KG1 (cell line): ENCODE results near the gene CDH3.

Experiments used
- DNase-seq: peaks from one replicate; lab custom pipeline; 2025; lab: John Stamatoyannopoulos, UW

CDH3 gene

GRCh38 chr16:68644715-68645493 is at the start of gene CDH3:
CDH3 (plus strand) TSS chr16:68645310; CDS start chr16:68645380, 70 bp downstream.
- DNase-seq: no peak

GRCh38 chr16:68596266-68596665 is 48.8 kb upstream of the CDH3 start:
- no peak for DNase-seq

DNA sequence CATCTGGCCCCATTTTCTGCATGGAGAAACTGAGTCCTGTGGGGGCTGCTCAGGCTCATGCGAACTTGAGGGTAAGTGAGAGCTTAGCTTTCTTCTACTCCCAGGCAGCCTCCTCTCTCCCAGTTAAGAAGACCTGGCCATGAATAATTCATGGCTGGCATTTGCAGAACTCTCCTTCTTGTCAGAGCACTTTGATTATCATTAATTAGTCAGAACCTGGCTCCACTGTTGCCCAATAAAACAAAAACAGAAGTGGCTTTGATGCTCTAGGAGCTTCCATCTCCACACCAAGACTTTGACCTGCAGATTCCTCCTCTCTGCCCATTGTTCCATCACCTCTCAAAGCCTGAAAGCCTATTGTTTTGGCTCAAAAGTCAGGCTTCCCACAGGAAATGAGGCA is 45.5 kb upstream of the CDH3 start:
- DNase-seq: no peak

DNA sequence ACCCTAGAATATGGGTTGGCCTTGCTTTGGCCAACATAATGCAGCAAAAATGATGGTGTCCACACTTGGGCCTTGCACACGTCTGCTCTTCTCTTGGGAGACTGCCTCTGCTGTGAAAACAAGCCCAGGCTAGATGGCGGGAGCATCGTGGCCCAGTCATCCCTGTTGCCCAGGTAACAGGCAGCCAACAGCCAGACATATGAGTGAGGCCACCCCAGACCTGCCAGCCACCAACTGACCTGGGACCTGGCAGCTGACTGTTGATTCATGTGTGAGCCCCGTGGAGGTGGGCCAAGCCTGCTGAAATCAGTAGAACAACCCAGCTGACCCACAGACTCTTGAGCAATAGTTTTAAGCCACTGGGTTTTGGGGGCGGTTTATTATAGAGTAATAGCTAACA is 39.4 kb upstream of the CDH3 start:
- DNase-seq: no peak

- no peak for DNase-seq
These were observed 37.7 kb upstream of the CDH3 start for GRCh38 chr16:68607443-68607842.

DNA sequence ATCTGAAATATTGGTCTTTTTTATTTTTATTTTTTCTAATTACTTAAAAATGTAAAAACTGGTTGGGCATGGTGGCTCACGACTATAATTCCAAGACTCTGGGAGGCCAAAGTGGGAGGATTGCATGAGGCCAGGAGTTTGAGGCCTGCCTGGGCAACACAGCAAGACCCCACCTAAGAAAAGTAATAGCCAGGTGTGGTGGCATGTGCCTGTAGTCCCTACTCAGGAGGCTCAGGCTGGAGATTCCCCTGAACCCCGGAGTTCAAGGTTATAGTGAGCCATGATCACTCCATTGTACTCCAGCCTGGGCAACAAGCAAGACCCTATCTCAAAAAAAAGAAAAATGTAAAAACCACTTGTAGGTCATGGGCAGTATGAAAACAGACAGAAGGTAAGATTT is 36.8 kb upstream of the CDH3 start:
- no peak for DNase-seq

DNA sequence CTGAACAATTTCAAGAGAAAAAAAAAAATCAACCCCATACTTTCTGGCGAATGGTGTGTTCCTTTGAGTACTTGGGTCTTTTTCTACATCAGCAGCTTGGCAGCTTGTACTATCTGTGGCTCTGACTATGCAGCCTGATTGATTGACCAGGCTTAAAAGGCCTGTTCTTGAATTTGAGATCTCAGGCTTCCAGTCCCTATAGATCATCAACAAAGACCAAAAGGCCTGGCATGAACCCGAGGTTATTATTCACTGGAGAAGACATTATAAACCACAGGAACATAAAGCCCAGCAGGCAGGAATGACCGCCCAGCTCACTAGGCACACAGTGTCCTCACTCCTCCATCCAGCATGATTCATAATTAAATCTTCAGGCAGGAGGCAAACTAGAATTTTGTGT is 32.1 kb upstream of the CDH3 start:
- no peak for DNase-seq

DNA sequence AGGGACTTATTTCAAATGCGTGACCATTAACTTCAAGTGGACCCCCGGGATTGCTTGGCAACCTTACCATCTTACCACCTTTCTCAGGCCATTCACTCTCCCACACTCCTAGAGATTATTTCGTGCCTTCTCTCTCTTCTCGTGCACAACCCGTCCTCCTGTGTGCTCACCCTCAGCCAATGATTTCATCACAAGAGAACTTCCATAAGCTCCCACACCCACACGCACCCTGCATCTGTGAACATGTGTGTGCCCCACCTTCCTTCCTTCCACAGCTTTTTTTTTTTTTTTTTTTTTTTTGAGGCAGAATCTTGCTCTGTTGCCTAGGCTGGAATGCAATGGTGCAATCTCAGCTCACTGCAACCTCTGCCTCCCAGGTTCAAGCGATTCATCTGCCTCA is 27.4 kb upstream of the CDH3 start:
- no peak for DNase-seq

DNA sequence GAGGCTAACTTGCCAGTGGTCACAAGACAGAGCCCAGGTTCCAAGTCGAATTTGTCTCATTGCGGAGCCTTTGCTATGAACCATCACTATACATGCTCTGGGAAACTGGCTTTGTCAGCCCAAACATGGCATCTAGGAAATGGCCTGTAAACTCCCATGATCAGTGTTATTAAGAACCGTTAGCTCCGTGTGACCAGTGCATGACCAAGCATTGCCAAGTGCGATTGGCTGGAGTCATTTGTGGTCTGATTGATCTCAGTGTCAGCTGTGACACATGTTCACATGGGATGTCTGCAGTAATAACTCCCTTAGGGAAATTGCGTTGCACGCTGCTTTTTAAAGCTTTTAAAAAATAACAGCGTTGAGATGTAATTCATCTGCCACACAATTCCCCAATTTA is 18.6 kb upstream of the CDH3 start:
- no peak for DNase-seq

GRCh38 chr16:68627951-68628425 is 17.1 kb upstream of the CDH3 start:
- DNase-seq: no peak

GRCh38 chr16:68629351-68629910 is 15.7 kb upstream of the CDH3 start:
- DNase-seq: no peak

GRCh38 chr16:68636064-68636560 is 9.0 kb upstream of the CDH3 start:
- DNase-seq: no peak

- DNase-seq: no peak
These were observed 8.3 kb upstream of the CDH3 start for GRCh38 chr16:68636818-68637217.

GRCh38 chr16:68640972-68641371 is 4.1 kb upstream of the CDH3 start:
- DNase-seq: no peak

- no peak for DNase-seq
These were observed 3.1 kb upstream of the CDH3 start for GRCh38 chr16:68642047-68642435.

DNA sequence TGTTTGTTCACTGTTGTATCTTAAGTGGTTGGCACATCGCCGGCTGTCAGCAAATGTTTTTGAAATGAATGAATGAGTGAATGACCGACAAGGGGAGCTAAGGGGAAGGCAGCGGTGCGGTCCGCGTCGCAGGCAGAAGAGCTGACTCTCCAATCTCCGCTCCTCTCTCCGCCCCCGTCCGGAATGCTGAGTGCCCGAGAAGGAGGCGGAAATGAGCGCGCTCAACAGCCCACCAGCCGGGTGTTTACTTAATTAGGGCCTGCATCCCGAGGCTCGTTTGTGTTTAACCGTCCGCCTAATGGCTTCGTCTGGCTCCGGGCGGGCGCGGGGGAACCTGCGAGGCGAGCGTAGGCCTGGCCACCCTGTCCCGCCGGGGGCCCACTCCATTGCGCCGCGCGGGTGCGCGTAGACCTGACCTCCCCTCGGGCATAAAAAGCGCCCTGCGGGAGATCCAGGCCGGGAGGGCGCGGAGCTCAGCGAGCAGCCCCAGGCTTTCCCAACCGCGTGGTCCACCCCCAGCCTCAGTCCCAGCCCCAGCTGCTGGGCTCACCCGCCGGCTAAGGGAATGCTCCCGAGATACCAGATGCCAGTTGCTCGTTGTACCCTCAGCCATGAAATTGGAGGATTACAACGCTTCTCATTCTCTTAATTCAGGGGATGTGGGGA is 2.5 kb upstream of the CDH3 start:
- no peak for DNase-seq

DNA sequence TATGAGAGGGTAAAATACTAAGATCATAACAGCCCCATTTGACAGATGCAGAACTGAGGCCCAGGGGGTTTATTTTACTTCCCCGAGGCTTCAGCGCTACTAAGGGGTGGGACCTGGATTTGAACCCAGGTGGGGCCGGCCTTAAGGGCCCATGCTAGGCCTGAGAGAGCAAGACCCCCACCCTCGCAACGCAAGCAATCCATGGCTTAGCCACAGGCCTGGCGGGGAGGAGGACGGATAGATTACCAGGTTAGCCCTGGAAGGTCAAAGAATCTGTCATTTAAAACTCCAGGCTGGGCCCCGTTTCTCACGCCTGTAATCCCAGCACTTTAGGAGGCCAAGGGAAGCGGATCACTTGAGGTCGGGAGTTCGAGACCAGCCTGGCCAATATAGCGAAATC is 1.9 kb upstream of the CDH3 start:
- DNase-seq: no peak

DNA sequence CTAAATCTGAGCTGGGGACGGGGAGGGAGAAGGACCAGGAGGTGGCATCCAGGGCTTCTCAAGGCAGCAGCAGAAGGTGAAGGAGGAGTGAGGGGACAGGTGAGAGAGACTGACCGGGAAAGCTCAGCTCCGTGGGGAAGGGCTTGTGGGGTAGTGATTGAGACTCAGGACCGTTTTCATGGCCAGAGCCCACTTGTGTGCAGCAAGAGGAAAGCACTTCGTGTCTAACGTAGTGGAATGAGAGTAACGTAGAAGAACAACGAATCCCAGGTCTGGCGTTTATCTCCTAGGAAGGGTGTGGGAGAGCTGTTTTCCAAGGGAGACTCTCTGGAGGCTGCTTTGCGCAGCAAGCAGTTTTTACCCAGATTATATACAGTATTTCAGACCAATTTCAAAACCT is 1.3 kb upstream of the CDH3 start:
- no peak for DNase-seq

DNA sequence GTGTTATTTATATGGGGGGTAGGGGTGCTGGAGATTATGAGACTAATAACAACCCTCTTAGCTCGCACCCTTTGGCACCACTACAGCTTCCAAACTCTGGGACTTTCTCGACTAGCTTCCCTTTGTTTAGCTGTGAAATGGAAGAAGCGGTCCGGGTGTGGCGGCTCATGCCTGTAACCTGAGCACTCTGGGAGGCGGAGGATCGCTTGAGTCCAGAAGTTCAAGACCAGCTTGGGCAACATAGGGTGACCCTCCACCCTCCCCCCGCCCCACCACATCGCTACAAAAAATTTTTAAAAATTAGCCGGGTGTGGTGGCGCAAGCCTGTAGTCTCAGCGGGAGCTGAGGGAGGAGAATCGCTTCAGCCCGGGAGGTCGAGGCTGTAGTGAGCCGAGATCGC is 814 bp upstream of the CDH3 start:
- no peak for DNase-seq

- no peak for DNase-seq
These were observed 631 bp downstream of the CDH3 start for GRCh38 chr16:68645494-68646388.

GRCh38 chr16:68646953-68647659 is 2.0 kb downstream of the CDH3 start:
- DNase-seq: no peak
